IMR-90 (cell line): ENCODE measurements around the gene ANO8. TPM values are rescaled to one million over a fixed set of nuclear protein-coding genes. Genes with fewer than 3 reads are reported as not detected.

ENCODE experiments used
- ATAC-seq: fragments of 200-7000 bp; cut with Tn5 transposase; 2 replicates; pipeline ENCODE4 v1.9.1; 2020; ENCODE audit warnings: low read depth, mild to moderate bottlenecking, moderate library complexity
- BruUV-seq: library from RNA; stranded (reverse); fragments of 400-500 nt; replicated peaks from 2 replicates; lab custom pipeline; 2021; lab: Mats Ljungman, UMichigan
- CTCF ChIA-PET: fragments of 300-600 bp; formaldehyde crosslinking; extraction: SDS; loops from one replicate; lab custom pipeline; 2021; ENCODE audit warnings: antibody characterized with exemption; lab: Yijun Ruan, JAX
- POLR2A ChIA-PET: fragments of 300-600 bp; sonication (Branson Sonifier 250); formaldehyde crosslinking; loops from one replicate; lab custom pipeline; 2022; ENCODE audit warnings: antibody characterized with exemption; ENCODE audit not compliant: unreplicated experiment; lab: Charles Lee
- DNase-seq: peaks from one replicate; pipeline ENCODE4 v3.0.0; 2013
- H2AFZ ChIP-seq: replicated peaks from 2 replicates; pipeline ENCODE3; 2013; ENCODE audit warnings: low read length, mild to moderate bottlenecking; ENCODE audit not compliant: poor library complexity
- H2AK5ac ChIP-seq: 2 replicates; pipeline ENCODE4 v1.6.1; 2013; ENCODE audit warnings: low read depth, low read length, inconsistent platforms
- H2AK9ac ChIP-seq: replicated peaks from 2 replicates; pipeline ENCODE3; 2013; ENCODE audit warnings: mild to moderate bottlenecking, low read depth, low read length, moderate library complexity; ENCODE audit not compliant: poor library complexity
- H2BK120ac ChIP-seq: 2 replicates; pipeline ENCODE4 v1.6.1; 2013; ENCODE audit warnings: low read depth, low read length, inconsistent platforms
- H2BK15ac ChIP-seq: 3 replicates; pipeline ENCODE4 v1.6.1; 2013; ENCODE audit warnings: low read depth, low read length, inconsistent platforms
- H2BK20ac ChIP-seq: 2 replicates; pipeline ENCODE4 v1.6.1; 2013; ENCODE audit warnings: low read depth, mild to moderate bottlenecking, inconsistent platforms, low read length, moderate library complexity
- H2BK5ac ChIP-seq: 2 replicates; pipeline ENCODE4 v1.6.1; 2013; ENCODE audit warnings: mild to moderate bottlenecking, low read depth, low read length, inconsistent platforms; ENCODE audit not compliant: poor library complexity, severe bottlenecking
- H3K14ac ChIP-seq: replicated peaks from 2 replicates; pipeline ENCODE4 v1.6.1; 2013; ENCODE audit warnings: low read depth, low read length, inconsistent platforms
- H3K18ac ChIP-seq: 2 replicates; pipeline ENCODE4 v1.6.1; 2013; ENCODE audit warnings: low read depth, low read length, control low read depth
- H3K23ac ChIP-seq: 2 replicates; pipeline ENCODE4 v1.6.1; 2013; ENCODE audit warnings: low read depth, low read length, inconsistent platforms
- H3K27ac ChIP-seq: 2 replicates; pipeline ENCODE4 v1.5.1; 2013; ENCODE audit warnings: mild to moderate bottlenecking, control low read depth, low read length; ENCODE audit not compliant: insufficient read depth
- H3K27me3 ChIP-seq: 2 replicates; pipeline ENCODE4 v1.6.1; 2013; ENCODE audit warnings: low read length; ENCODE audit not compliant: control insufficient read depth, insufficient read depth
- H3K36me3 ChIP-seq: 2 replicates; pipeline ENCODE4 v1.6.1; 2013; ENCODE audit warnings: low read length, mixed read lengths; ENCODE audit not compliant: control insufficient read depth, insufficient read depth
- H3K4ac ChIP-seq: 2 replicates; pipeline ENCODE4 v1.6.1; 2013; ENCODE audit warnings: low read depth, low read length, inconsistent platforms
- H3K4me1 ChIP-seq: 2 replicates; pipeline ENCODE4 v1.6.1; 2013; ENCODE audit warnings: low read length, mixed read lengths; ENCODE audit not compliant: control insufficient read depth, insufficient read depth
- H3K4me2 ChIP-seq: 2 replicates; pipeline ENCODE4 v1.6.1; 2013; ENCODE audit warnings: low read depth, mild to moderate bottlenecking, control low read depth, low read length, moderate library complexity
- H3K4me3 ChIP-seq: 2 replicates; pipeline ENCODE4 v1.5.1; 2013; ENCODE audit warnings: low read depth, mild to moderate bottlenecking, control low read depth, low read length, moderate library complexity; ENCODE audit not compliant: insufficient read depth
- H3K56ac ChIP-seq: 2 replicates; pipeline ENCODE4 v1.6.1; 2013; ENCODE audit warnings: low read length, inconsistent platforms; ENCODE audit not compliant: insufficient read depth; ENCODE audit errors: extremely low read depth
- H3K79me1 ChIP-seq, 2 experiments: 2 replicates each; pipeline ENCODE4 v1.6.1; 2013; ENCODE audit warnings: low read length in 2 of 2, inconsistent platforms in 1 of 2, low read depth in 1 of 2
- H3K9ac ChIP-seq: 2 replicates; pipeline ENCODE4 v1.6.1; 2013; ENCODE audit warnings: low read depth, low read length, control low read depth
- H3K9me1 ChIP-seq: 2 replicates; pipeline ENCODE4 v1.6.1; 2013; ENCODE audit warnings: low read length, inconsistent platforms; ENCODE audit not compliant: insufficient read depth
- H3K9me3 ChIP-seq: 2 replicates; pipeline ENCODE4 v1.6.1; 2013; ENCODE audit warnings: low read length; ENCODE audit not compliant: control insufficient read depth, insufficient read depth
- H4K20me1 ChIP-seq: 2 replicates; pipeline ENCODE4 v1.6.1; 2013; ENCODE audit warnings: low read length, inconsistent platforms; ENCODE audit not compliant: insufficient read depth
- H4K5ac ChIP-seq: 2 replicates; pipeline ENCODE4 v1.6.1; 2013; ENCODE audit warnings: mild to moderate bottlenecking, low read depth, low read length, control low read depth
- H4K8ac ChIP-seq, 2 experiments: 2 replicates each; pipeline ENCODE4 v1.6.1; 2013; ENCODE audit warnings: low read depth in 2 of 2, low read length in 2 of 2, control low read depth in 1 of 2, inconsistent platforms in 1 of 2
- H4K91ac ChIP-seq: 2 replicates; pipeline ENCODE4 v1.6.1; 2013; ENCODE audit warnings: low read depth, low read length, inconsistent platforms; ENCODE audit not compliant: insufficient read depth
- BHLHE40 ChIP-seq: fragments of 150-350 bp; IDR thresholded peaks from 2 replicates; pipeline ENCODE4 v1.6.1; 2016; ENCODE audit warnings: mild to moderate bottlenecking, low read depth, low read length
- CEBPB ChIP-seq: IDR thresholded peaks from 2 replicates; pipeline ENCODE4 v1.6.1; 2012; ENCODE audit warnings: low read depth, low read length, improper control_type of control experiment
- CHD1 ChIP-seq: IDR thresholded peaks from 2 replicates; pipeline ENCODE4 v1.6.1; 2012; ENCODE audit warnings: low read depth, low read length, improper control_type of control experiment
- CTCF ChIP-seq: conservative IDR thresholded peaks from 2 replicates; pipeline ENCODE4 v1.5.1; 2012; ENCODE audit warnings: mild to moderate bottlenecking, low read depth, low read length, improper control_type of control experiment
- ELK1 ChIP-seq: fragments of 150-350 bp; IDR thresholded peaks from 2 replicates; pipeline ENCODE4 v1.6.1; 2016; ENCODE audit warnings: low read depth, mild to moderate bottlenecking, low read length, moderate library complexity, borderline replicate concordance
- FOS ChIP-seq: fragments of 150-350 bp; IDR thresholded peaks from 2 replicates; pipeline ENCODE4 v1.6.1; 2016; ENCODE audit warnings: low read depth, low read length
- MAFK ChIP-seq: IDR thresholded peaks from 2 replicates; pipeline ENCODE4 v1.6.1; 2012; ENCODE audit warnings: low read depth, low read length, improper control_type of control experiment
- MAZ ChIP-seq: IDR thresholded peaks from 2 replicates; pipeline ENCODE4 v1.6.1; 2012; ENCODE audit warnings: low read depth, mild to moderate bottlenecking, low read length, improper control_type of control experiment, moderate library complexity, borderline replicate concordance
- MXI1 ChIP-seq: IDR thresholded peaks from 2 replicates; pipeline ENCODE4 v1.6.1; 2012; ENCODE audit warnings: low read depth, mild to moderate bottlenecking, low read length, moderate library complexity, borderline replicate concordance
- NFE2L2 ChIP-seq: fragments of 150-350 bp; IDR thresholded peaks from 2 replicates; pipeline ENCODE4 v1.6.1; 2016; ENCODE audit warnings: low read depth, mild to moderate bottlenecking, low read length
- POLR2A ChIP-seq: IDR thresholded peaks from 2 replicates; pipeline ENCODE4 v1.6.1; 2012; ENCODE audit warnings: mild to moderate bottlenecking, low read depth, low read length
- RAD21 ChIP-seq: IDR thresholded peaks from 2 replicates; pipeline ENCODE4 v1.6.1; 2012; ENCODE audit warnings: low read length, improper control_type of control experiment
- RCOR1 ChIP-seq: IDR thresholded peaks from 2 replicates; pipeline ENCODE4 v1.6.1; 2012; ENCODE audit warnings: mild to moderate bottlenecking, low read length, improper control_type of control experiment; ENCODE audit not compliant: insufficient replicate concordance
- RFX5 ChIP-seq: IDR thresholded peaks from 2 replicates; pipeline ENCODE4 v1.8.0; 2012; ENCODE audit warnings: low read depth, mild to moderate bottlenecking, low read length, moderate library complexity
- SMC3 ChIP-seq: fragments of 150-350 bp; IDR thresholded peaks from 2 replicates; pipeline ENCODE4 v1.6.1; 2016; ENCODE audit warnings: low read depth, mild to moderate bottlenecking, antibody characterized with exemption, low read length, moderate library complexity
- USF2 ChIP-seq: fragments of 150-350 bp; IDR thresholded peaks from 2 replicates; pipeline ENCODE4 v1.6.1; 2017; ENCODE audit warnings: mild to moderate bottlenecking, antibody characterized with exemption, low read length, low read depth
- WGBS, 2 experiments: methylation state at CpG; one replicate each; pipeline versions ENCODE4 v1.1.5 to v1.1.7; 2013; ENCODE audit warnings: missing lambda C conversion rate in 2 of 2; ENCODE audit not compliant: insufficient read length in 1 of 2; ENCODE audit errors: extremely low coverage in 2 of 2; 5-methylcytosine and 5-hydroxymethylcytosine counted together
- dilution Hi-C: fragments of 300-500 bp; cut with HindIII; formaldehyde crosslinking; loops from one replicate; pipeline ENCODE4 v1.14.3; 2018; ENCODE audit warnings: low sequenced_read_pairs; ENCODE audit not compliant: unreplicated experiment
- in situ Hi-C: fragments of 300-500 bp; cut with MboI; formaldehyde crosslinking; loops from 3 replicates; pipeline ENCODE4 v1.14.3; 2019; ENCODE audit warnings: low sequenced_read_pairs, inconsistent platforms, mixed read lengths
- intact Hi-C: fragments of 100-400 bp; cut with micrococcal nuclease; formaldehyde crosslinking; loops from 2 replicates; pipeline ENCODE4 v1.10.0; 2022
- polyA plus RNA-seq, 3 experiments: library from polyadenylated mRNA; depleted of rRNA; stranded (reverse); fragments of >200 nt; gene quantifications; 2 replicates each; pipeline ENCODE4 v1.2.3, GENCODE V29; 2012; ENCODE audit warnings: low replicate concordance in 1 of 3
- total RNA-seq: library from RNA; depleted of rRNA; stranded (reverse); fragments of >200 nt; gene quantifications from 2 replicates; pipeline ENCODE4 v1.2.3, GENCODE V29; 2012

Gene ANO8
- total and polyA plus RNA-seq, 2 of the 4 experiments (the other 2 are of a cell fraction), result 1.6 to 5.6 TPM

- in situ Hi-C loops, result no loop called here
- Histone ChIP-seq H3K4me3 (no peak overlapping the region), H2AK5ac (no peak overlapping the region), H3K14ac (no peak overlapping the region), H3K9me1 (no peaks in the 10 kb centered on the region), H2AK9ac (no peak overlapping the region), H3K9me3 (no peaks in the 10 kb centered on the region), H3K36me3 (peaks cover 56% of the 10 kb centered on the region), H3K56ac (no peak overlapping the region), H4K5ac (no peak overlapping the region), H3K9ac (no peak overlapping the region), H2BK120ac (no peak overlapping the region), H3K23ac (no peak overlapping the region), H4K8ac (no peak overlapping the region), H4K20me1 (peaks cover 8% of the 10 kb centered on the region; the same call in 1 of the 2 replicates), H3K18ac (no peak overlapping the region), H3K27me3 (no peaks in the 10 kb centered on the region), H3K27ac (no peak overlapping the region), H2AFZ (no peak overlapping the region), H4K91ac (no peak overlapping the region), H3K4me1 (no peaks in the 10 kb centered on the region), H2BK20ac (no peak overlapping the region), H3K4ac (no peak overlapping the region), H3K79me1 (peaks cover 15 to 25% of the 10 kb centered on the region in 2 experiments), H2BK15ac (no peak overlapping the region), H3K4me2 (no peak overlapping the region), H2BK5ac (no peak overlapping the region)
- TF ChIP-seq BHLHE40, result no peak
- no peak for TF ChIP-seq POLR2A
- TF ChIP-seq NFE2L2, result no peak
- TF ChIP-seq MAFK, result no peak
- no peak for TF ChIP-seq MXI1
- TF ChIP-seq RAD21, result no peak
- TF ChIP-seq CTCF, result no peak
- no peak for TF ChIP-seq SMC3
- no peak for TF ChIP-seq RFX5
- no peak for TF ChIP-seq FOS
- TF ChIP-seq MAZ, result no peak
- TF ChIP-seq RCOR1, result no peak
- no peak for TF ChIP-seq CEBPB
- no peak for TF ChIP-seq CHD1
- TF ChIP-seq ELK1, result no peak
- TF ChIP-seq USF2, result no peak
- ChIA-PET POLR2A (no interaction called here), CTCF (no interaction called here)
- dilution Hi-C loops, result no loop called here
- WGBS, 2 experiments, result 60% methylated on average over 1 of the region's 6 CpGs; no CpG with 5 or more reads in 1 of the 2 experiments
- intact Hi-C loops, result no loop called here
- BruUV-seq, result no TSS peak
- DNase-seq, result no peak
- ATAC-seq, result no peak
These were observed 15.7 kb downstream of the ANO8 start for GRCh38 chr19:17318966-17319365.
